Activated gamma-delta T cell (primary cell): Measurements from ENCODE around the gene OCA2.
A peak's percentile ranks its signal among the peaks of the same experiment; 100 is the strongest.
"Not testable (repeated sequence)": the region's sequence is repeated elsewhere in the genome, so short reads cannot be mapped to it uniquely, and the experiment has no call there.

Source experiments
- DNase-seq: peaks from one replicate; lab custom pipeline; 2025; lab: John Stamatoyannopoulos, UW
- total RNA-seq, 2 donors: gene quantifications; one replicate each; lab custom pipeline; 2026; lab: John Stamatoyannopoulos, UW

Gene OCA2
- total RNA-seq: 0 reads per million in 2 donors

DNA sequence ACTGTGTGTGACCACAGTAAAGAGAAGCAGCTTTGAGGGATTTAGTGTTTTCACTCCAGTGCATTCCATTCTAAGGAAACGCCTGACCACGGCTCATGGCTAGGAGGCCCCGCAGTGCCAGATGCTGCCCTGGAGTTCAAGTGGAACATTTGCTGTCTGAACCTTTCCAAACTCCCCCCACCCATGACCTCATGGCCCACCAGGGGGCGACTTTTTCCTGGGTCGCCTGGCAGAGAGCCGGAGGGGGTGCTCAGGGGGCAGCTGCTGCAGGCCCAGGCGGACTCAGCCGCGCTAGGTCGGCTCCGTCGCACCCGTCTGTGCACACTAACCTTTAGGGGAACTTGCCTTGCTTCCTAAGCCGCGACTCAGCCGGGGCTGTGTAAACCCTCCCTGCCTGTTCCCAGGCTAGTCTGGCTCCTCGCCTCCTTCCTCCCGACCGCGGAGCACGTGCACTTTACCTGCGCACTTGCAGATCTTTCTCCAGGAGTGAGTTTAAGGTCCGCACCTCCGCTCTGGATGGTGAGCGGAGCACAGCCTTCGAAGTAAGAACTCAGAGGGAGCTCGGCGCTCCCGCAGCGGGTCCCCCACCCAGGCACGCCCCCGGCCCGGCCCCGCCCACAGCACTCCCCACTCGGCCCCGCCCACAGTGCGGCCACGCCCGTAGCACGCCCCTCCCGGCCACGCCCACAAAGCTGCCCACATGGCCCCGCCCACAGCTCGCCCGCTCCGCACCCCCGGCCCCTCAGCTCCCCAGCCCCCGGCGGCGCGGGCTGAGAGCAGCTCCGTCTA is at the start of gene OCA2:
Gene OCA2, minus strand, starts transcription at position 550 of the 789 bp plus-strand sequence. CDS start 17,441 bp downstream, outside the sequence.
- peak; percentile 35 for DNase-seq

GRCh38 chr15:28147801-28148200 is 48.7 kb upstream of the OCA2 start:
- no peak for DNase-seq

GRCh38 chr15:28145419-28145818 is 46.3 kb upstream of the OCA2 start:
- DNase-seq: not testable (repeated sequence)

- no peak for DNase-seq
Observed at GRCh38 chr15:28140062-28140461, 40.9 kb upstream of the OCA2 start.

DNA sequence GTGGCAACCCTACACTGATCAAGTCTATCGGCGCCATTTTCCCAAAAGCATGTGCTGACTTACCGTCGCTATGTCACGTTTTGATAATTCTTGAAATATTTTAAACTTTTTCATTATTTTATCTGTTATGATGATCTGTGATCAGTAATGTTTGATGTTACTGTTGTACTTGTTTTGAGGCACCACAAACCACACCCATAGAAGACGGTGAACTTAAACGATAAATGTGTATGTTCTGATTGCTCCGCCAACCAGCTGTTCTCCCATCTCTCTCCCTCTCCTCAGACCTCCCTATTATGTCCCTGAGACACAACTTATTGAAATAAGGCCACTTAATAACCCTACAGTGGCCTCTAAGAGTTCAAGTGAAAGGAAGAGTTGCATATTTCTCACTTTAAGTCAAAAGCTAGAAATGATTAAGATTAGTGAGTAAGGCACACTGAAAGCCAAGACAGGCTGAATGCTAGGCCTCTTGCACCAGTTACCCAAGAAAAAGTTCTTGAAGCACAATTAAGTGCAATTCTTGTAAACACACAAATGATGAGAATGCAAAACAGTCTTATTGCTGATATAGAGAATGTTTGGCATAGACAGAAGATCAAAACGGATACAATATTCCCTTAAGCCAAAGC is 38.4 kb upstream of the OCA2 start:
- DNase-seq: not testable (repeated sequence)

GRCh38 chr15:28136236-28136904 is 37.3 kb upstream of the OCA2 start:
- not testable (repeated sequence) for DNase-seq

- no peak for DNase-seq
Observed at GRCh38 chr15:28133281-28133680, 34.2 kb upstream of the OCA2 start.

DNA sequence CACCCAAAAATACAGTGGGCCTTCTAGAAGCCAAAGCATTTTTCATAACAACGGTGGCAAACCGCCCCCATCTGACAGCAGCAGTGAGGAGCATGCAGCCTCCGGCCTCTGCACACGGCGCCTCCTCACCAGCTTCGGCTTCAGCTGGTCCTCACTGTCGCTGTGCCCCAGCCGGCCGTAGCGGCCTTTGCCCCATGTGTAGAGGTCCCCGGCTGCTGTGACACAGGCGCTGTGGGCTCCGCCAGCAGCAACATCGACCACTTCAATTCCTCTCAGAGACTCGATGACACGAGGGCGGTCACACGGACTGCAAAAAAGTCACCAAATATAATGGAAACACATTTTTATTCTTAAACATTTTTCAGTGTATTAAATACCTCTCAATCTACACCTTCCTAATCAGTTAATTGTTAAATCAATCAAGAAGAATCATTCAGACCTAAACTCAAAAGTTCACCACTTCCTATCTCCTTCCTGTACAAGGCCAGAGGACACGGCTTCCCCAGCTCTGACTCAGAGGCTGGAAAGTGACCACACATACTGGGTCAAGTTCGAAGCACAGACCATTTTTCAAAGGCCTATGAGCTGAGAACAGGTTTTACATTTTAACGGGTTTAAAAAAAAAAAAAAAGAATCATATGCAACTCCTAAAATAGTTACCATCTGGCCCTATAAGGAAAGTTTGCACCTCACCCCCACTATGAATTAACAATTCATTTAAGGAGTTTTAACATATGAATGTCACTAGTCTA is 33.6 kb upstream of the OCA2 start:
- no peak for DNase-seq

DNA sequence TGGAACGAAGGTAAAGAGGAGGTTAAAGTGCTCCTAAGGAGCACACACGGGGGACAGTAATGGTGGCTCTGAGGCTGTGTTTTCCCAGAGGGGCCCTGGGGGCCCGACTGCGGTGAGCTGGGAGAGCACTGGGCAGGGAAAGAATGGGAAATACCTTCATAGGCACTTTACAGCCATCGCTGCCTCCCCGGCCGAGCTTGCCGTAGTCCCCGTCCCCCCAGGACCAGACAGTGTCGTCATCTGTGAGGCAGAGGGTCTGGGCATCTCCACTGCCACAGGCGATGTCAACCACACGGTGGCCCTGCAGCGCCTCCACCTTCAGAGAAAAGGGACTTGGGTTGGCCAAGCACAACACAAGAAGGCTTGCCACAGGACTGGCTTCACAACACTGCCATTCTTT is 32.8 kb upstream of the OCA2 start:
- no peak for DNase-seq

- DNase-seq: no peak
Observed at GRCh38 chr15:28131400-28131799, 32.3 kb upstream of the OCA2 start.

GRCh38 chr15:28130651-28131050 is 31.5 kb upstream of the OCA2 start:
- no peak for DNase-seq

DNA sequence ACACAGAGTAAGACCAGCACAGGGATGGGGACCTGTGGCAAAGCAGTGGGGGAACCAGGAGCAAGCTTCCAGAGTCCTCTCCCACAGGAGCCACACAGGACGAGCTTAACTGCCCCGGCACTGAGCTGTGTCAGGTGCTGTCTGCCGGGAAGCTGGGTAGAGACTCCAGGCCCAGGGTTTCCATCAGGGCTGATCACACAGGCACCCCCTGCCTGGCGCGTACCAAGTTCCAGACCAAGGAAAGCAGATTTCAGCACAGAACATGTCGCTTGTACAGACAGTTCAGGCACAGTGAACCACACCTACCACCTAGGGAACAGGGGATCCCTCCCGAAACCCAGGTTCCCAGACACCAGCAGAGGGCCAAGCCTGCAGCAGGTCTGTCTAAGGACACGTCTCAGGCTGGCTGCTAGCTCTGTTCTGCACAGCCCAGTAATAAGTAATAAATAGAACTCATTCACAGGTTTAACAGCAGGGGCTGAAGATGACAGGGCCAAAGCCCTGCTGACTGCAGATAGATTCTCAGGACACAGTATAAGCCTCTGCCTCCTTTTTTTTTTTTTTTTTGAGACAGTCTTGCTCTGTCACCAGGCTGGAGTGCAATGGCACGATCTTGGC is 30.2 kb upstream of the OCA2 start:
- no peak for DNase-seq

- no peak for DNase-seq
Observed at GRCh38 chr15:28128031-28128430, 28.9 kb upstream of the OCA2 start.

DNA sequence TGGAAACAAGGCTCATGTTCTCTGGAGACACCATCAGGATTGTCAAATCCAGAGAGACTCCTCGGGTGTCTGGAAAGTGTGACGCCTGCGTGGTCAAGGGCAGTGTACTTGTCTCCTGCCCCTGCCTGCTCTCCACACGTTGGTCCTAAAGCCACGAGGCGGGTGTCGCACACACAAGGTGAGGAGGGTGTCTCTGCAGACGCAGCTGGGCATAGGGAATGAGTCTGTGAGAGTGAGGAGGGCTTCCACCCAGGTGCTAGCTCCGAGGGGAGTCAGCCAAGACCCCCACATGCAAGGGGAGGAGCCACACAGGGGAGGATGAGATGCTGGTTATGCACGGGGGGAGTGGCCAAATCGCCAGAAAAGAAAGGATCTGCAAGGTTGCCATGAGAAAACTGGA is 27.9 kb upstream of the OCA2 start:
- DNase-seq: no peak

DNA sequence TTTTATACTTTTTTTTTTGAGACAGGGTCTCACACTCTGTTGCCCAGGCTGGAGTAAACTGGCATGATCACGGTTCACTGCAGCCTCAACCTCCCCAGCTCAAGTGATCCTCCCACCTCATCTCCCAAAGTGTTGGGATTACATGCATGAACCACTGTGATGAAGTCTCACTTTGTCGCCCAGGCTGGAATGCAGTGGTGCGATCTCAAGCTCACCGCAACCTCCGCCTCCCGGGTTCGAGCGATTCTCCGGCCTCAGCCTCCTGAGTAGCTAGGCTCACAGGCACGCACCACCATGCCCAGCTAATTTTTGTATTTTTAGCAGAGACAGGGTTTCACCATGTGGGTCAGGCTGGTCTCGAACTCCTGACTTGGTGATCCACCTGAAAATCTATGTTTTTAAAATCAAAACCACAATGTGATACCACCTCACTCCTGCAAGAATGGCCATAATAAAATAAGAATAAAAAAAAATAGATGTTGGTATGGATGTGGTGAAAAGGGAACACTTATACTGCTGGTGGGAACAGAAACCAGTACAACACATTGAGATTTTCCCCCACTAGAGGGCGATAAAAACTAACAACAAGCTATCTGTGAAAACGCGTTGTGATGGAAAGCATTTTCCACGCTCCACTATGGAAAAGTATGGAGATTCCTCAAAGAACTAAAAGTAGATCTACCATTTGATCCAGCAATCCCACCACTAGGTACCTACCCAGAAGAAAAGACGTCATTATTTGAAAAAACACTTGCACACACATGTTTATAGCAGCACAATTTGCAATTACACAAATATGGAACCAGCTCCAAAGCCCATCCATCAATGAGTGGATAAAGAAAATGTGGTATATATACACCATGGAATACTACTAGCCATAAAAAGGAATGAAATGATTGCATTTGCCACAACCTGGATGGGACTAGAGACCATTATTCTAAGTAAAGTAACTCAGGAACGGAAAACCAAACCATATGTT is 26.8 kb upstream of the OCA2 start:
- DNase-seq: no peak

DNA sequence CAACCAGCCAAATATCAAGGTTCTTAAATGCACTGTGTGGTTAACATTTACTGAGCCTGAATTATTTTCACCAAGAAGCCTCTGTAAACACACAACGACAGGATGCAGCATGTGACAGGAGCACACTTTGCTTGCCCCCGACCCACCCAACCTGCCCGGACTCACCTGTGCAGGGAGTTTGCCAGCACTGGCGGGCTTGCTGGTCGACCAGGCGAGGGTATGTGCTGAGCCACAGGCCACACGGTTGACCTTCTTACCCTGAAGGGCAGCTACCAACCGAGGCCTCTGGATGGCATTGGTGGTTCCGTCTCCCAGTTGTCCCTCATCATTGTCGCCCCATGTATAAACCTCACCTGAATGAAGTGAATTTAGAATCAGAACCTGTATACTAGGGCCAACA is 25.7 kb upstream of the OCA2 start:
- no peak for DNase-seq

- no peak for DNase-seq
Observed at GRCh38 chr15:28123408-28124023, 24.4 kb upstream of the OCA2 start.

- no peak for DNase-seq
Observed at GRCh38 chr15:28122038-28122949, 23.2 kb upstream of the OCA2 start.

- not testable (repeated sequence) for DNase-seq
Observed at GRCh38 chr15:28121577-28121976, 22.5 kb upstream of the OCA2 start.
